BE2C (cell line): ENCODE results near the gene ZNF609.

Experiments
- DNase-seq: peaks from one replicate; pipeline ENCODE4 v3.0.0-alpha.2; 2020
- H3K27me3 ChIP-seq: fragments of 250-450 bp; sonication (Bioruptor Pico); 2 replicates; pipeline ENCODE4 v1.5.1; 2020; ENCODE audit warnings: mild to moderate bottlenecking
- H3K36me3 ChIP-seq: fragments of 250-450 bp; sonication (Bioruptor Pico); 2 replicates; pipeline ENCODE4 v1.5.1; 2020; ENCODE audit warnings: mild to moderate bottlenecking
- H3K4me1 ChIP-seq: fragments of 250-450 bp; sonication (Bioruptor Pico); 2 replicates; pipeline ENCODE4 v1.5.1; 2020
- H3K4me3 ChIP-seq: 2 replicates; pipeline ENCODE4 v1.5.1; 2011; ENCODE audit warnings: low read depth, low read length
- H3K9me3 ChIP-seq: fragments of 250-450 bp; sonication (Bioruptor Pico); 2 replicates; pipeline ENCODE4 v1.5.1; 2020
- CTCF ChIP-seq: IDR thresholded peaks from 2 replicates; pipeline ENCODE4 v1.5.1; 2012; ENCODE audit warnings: mild to moderate bottlenecking, low read depth, low read length

ZNF609 gene

DNA sequence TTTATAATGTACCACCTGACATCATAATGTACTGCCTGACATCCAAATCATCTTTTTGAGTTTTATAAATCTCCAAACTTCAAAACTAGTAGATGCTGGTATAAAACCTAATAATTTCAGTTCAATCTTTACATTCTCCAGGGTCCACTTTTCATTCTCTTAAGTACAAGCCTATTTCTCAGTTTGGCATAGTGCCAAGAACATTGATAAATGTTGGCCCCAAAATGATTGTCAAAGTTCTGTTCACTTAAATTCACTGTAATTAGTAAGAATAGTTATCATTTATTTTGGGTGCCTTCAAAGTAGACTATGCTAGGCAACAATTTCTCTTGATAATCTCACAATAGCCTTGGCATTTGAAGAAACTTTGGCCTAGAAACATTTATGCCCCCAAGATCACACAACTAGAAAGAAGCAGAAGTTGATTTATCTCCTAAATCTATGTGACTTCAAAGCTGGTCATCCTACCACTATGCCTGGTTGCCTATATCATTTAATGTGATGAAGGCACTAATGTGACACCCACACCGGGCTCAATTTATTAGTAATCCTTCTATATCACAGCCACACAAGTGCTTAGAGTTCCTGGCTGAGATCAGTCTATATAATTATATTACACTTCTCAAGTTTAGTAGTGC lies 101.7 kb downstream of the ZNF609 start:
- no peaks in the 10 kb centered on the region; the same call in none of the 2 replicates for H3K36me3 ChIP-seq
- H3K4me3 ChIP-seq, result no peak overlapping the region
- no peak for TF ChIP-seq CTCF
- no peaks in the 10 kb centered on the region for H3K27me3 ChIP-seq
- no peaks in the 10 kb centered on the region; the same call in 1 of the 2 replicates for H3K4me1 ChIP-seq
- no peak for DNase-seq
- no peaks in the 10 kb centered on the region for H3K9me3 ChIP-seq

DNA sequence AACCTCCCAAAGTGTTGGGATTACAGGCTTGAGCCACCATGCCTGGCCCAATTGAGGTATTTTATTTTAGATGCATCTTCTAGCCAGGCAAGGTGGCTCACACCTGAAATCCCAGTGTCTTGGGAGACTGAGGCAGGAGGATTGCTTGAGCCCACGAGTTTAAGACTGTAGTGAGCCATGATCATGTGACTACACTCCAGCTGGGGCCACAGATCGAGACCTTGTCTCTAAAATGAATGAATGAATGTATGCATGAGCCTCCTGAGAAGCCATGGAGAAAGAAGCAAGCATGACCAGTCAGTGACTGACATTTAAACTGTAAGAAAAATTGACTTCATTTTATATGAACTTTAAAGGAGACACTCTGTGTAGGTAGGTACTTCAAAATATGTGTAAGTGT lies 105.7 kb downstream of the ZNF609 start:
- H3K4me1 ChIP-seq, result peaks cover 8% of the 10 kb centered on the region; the same call in 1 of the 2 replicates
- H3K4me3 ChIP-seq, result no peak overlapping the region
- TF ChIP-seq CTCF, result no peak
- no peaks in the 10 kb centered on the region; the same call in 1 of the 2 replicates for H3K36me3 ChIP-seq
- no peaks in the 10 kb centered on the region for H3K9me3 ChIP-seq
- no peak for DNase-seq
- H3K27me3 ChIP-seq, result no peaks in the 10 kb centered on the region

DNA sequence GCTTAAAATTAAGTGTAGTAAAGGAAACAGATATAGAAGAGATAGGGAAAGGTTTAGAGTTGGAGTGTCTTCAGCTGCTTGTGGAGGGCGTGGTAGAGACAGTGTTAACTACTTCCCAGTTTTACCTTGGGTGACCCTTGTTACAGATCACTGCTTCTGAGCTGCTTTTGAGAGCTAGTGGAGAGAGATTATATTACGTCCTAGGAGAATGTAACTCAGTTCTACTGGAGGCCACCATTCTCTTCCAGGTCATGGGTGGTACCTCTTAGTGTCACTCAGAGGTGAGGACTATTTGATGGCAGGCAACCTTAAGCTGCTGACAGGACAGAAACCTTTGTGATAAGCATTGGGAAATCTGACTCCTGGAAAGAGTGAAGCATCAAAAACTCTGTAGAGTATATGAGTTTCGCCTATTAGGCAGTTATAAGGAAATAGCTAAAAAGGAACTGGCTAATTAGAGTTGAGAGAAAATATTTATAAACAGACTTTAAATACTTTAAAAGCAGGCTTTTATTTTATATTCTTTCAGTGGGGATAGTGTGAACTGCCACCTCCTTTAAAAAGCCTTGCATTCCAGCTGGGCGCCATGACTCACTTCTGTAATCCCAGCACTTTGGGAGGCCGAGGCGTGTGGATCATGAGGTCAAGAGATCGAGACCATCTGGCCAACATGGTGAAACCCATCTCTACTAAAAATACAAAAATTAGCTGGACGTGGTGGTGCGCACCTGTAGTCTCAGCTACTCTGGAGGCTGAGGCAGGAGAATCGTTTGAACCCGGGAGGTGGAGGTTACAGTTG lies 106.5 kb downstream of the ZNF609 start:
- H3K4me1 ChIP-seq, result peaks cover 8% of the 10 kb centered on the region; the same call in 1 of the 2 replicates
- H3K4me3 ChIP-seq, result no peak overlapping the region
- no peaks in the 10 kb centered on the region for H3K27me3 ChIP-seq
- TF ChIP-seq CTCF, result no peak
- H3K36me3 ChIP-seq, result no peaks in the 10 kb centered on the region; the same call in 1 of the 2 replicates
- H3K9me3 ChIP-seq, result no peaks in the 10 kb centered on the region
- DNase-seq, result no peak

GRCh38 chr15:64568765-64569164 lies 108.4 kb downstream of the ZNF609 start:
- no peak for DNase-seq
- no peak for TF ChIP-seq CTCF
- no peak overlapping the region for H3K4me3 ChIP-seq
- no peaks in the 10 kb centered on the region for H3K9me3 ChIP-seq
- no peaks in the 10 kb centered on the region; the same call in 1 of the 2 replicates for H3K36me3 ChIP-seq
- H3K27me3 ChIP-seq, result no peaks in the 10 kb centered on the region
- H3K4me1 ChIP-seq, result peaks cover 8% of the 10 kb centered on the region

DNA sequence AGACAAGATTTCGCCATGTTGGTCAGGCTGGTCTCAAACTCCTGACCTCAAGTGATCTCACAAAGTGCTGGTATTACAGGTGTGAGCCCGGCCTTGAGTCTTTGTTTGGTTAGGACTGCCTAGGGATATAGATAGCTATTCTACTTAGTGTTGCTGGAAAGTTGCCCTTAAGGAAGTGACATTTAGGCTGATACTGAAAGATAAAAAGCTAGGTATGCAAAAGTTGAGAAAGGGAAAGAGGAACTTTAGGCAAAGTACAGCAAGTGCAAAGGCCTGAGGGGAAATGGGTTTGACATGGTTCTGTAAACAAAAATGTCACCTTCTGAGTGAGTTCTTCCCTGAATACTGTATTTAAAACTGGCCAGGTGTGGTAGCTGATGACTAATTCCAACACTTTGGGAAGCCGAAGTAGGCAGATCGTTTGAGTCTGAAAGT lies 111.5 kb downstream of the ZNF609 start:
- no peaks in the 10 kb centered on the region for H3K9me3 ChIP-seq
- no peak for TF ChIP-seq CTCF
- peaks cover 13% of the 10 kb centered on the region for H3K4me1 ChIP-seq
- H3K27me3 ChIP-seq, result no peaks in the 10 kb centered on the region
- H3K36me3 ChIP-seq, result no peaks in the 10 kb centered on the region
- no peak for DNase-seq
- no peak overlapping the region for H3K4me3 ChIP-seq

- Histone ChIP-seq H3K27me3 (no peaks in the 10 kb centered on the region), H3K4me1 (peaks cover 13% of the 10 kb centered on the region), H3K9me3 (no peaks in the 10 kb centered on the region), H3K4me3 (no peak overlapping the region), H3K36me3 (no peaks in the 10 kb centered on the region)
- no peak for TF ChIP-seq CTCF
- DNase-seq, result no peak
Observed at GRCh38 chr15:64572856-64573255, 112.5 kb downstream of the ZNF609 start.
